Measurements from ENCODE around the gene SP140L.

SP140L gene

GRCh38 chr2:230449901-230450467, 123.0 kb downstream of the SP140L start:
- no peak overlapping the region for H3K56ac ChIP-seq (ENCODE audit: low read length)
- H4K8ac ChIP-seq (ENCODE audit: low read depth, low read length) = no peak overlapping the region
- H3K4ac ChIP-seq (ENCODE audit: low read depth, low read length) = no peak overlapping the region
- no peak overlapping the region for H3K4me2 ChIP-seq (ENCODE audit: low read length)
- H2AK5ac ChIP-seq (ENCODE audit: low read length) = no peak overlapping the region
- H3K4me3 ChIP-seq (ENCODE audit: low read length) = no peak overlapping the region
- H3K23ac ChIP-seq (ENCODE audit: low read length) = no peak overlapping the region
- H2BK120ac ChIP-seq (ENCODE audit: low read depth, low read length) = no peak overlapping the region
- no peak overlapping the region for H2BK5ac ChIP-seq (ENCODE audit: low read length)
- H3K9ac ChIP-seq (ENCODE audit: low read length) = no peak overlapping the region
- WGBS (ENCODE audit: extremely low coverage, insufficient coverage, low lambda C conversion rate) = no CpG with 5 or more reads among the region's 6 CpGs
- no peaks in the 10 kb centered on the region for H3K79me1 ChIP-seq (ENCODE audit: low read length)
- H3K18ac ChIP-seq (ENCODE audit: low read length) = no peak overlapping the region
- no peaks in the 10 kb centered on the region for H3K4me1 ChIP-seq (ENCODE audit: control insufficient read depth, low read depth, low read length)
- H3K36me3 ChIP-seq (ENCODE audit: control insufficient read depth, insufficient read depth, low read length) = no peaks in the 10 kb centered on the region
- no peaks in the 10 kb centered on the region for H3K79me2 ChIP-seq (ENCODE audit: control insufficient read depth, insufficient read depth, low read length)
- H4K5ac ChIP-seq (ENCODE audit: low read length) = no peak overlapping the region
- H3K27ac ChIP-seq (ENCODE audit: low read depth, low read length) = no peak overlapping the region
- H2BK15ac ChIP-seq (replicated peaks; ENCODE audit: low read depth) = no peak overlapping the region
- DNase-seq = no peak
- H3K27me3 ChIP-seq (ENCODE audit: insufficient read depth, low read length, poor library complexity) = no peaks in the 10 kb centered on the region

GRCh38 chr2:230453006-230453405, 126.0 kb downstream of the SP140L start:
- Histone ChIP-seq H3K4ac (ENCODE audit: low read depth, low read length) (no peak overlapping the region), H3K27ac (ENCODE audit: low read depth, low read length) (no peak overlapping the region), H3K56ac (ENCODE audit: low read length) (no peak overlapping the region), H2AK5ac (ENCODE audit: low read length) (no peak overlapping the region), H2BK5ac (ENCODE audit: low read length) (no peak overlapping the region), H3K18ac (ENCODE audit: low read length) (no peak overlapping the region), H4K5ac (ENCODE audit: low read length) (no peak overlapping the region), H3K9ac (ENCODE audit: low read length) (no peak overlapping the region), H2BK15ac (replicated peaks; ENCODE audit: low read depth) (no peak overlapping the region), H3K4me1 (ENCODE audit: control insufficient read depth, low read depth, low read length) (no peaks in the 10 kb centered on the region), H3K79me1 (ENCODE audit: low read length) (no peaks in the 10 kb centered on the region), H3K36me3 (ENCODE audit: control insufficient read depth, insufficient read depth, low read length) (no peaks in the 10 kb centered on the region), H3K27me3 (ENCODE audit: insufficient read depth, low read length, poor library complexity) (no peaks in the 10 kb centered on the region), H3K4me2 (ENCODE audit: low read length) (no peak overlapping the region), H3K4me3 (ENCODE audit: low read length) (no peak overlapping the region), H4K8ac (ENCODE audit: low read depth, low read length) (no peak overlapping the region), H3K23ac (ENCODE audit: low read length) (no peak overlapping the region), H3K79me2 (ENCODE audit: control insufficient read depth, insufficient read depth, low read length) (no peaks in the 10 kb centered on the region), H2BK120ac (ENCODE audit: low read depth, low read length) (no peak overlapping the region)
- no peak for DNase-seq
- no CpG with 5 or more reads among the region's 2 CpGs for WGBS (ENCODE audit: extremely low coverage, insufficient coverage, low lambda C conversion rate)

Data from mesendoderm (in vitro differentiated cells).